ENCODE data around the gene EMC8. TPM values are rescaled to one million over a fixed set of nuclear protein-coding genes. Genes with fewer than 3 reads are reported as not detected.

The EMC8 gene
- 22.8 and 26.3 TPM in 2 replicates for total RNA-seq

DNA sequence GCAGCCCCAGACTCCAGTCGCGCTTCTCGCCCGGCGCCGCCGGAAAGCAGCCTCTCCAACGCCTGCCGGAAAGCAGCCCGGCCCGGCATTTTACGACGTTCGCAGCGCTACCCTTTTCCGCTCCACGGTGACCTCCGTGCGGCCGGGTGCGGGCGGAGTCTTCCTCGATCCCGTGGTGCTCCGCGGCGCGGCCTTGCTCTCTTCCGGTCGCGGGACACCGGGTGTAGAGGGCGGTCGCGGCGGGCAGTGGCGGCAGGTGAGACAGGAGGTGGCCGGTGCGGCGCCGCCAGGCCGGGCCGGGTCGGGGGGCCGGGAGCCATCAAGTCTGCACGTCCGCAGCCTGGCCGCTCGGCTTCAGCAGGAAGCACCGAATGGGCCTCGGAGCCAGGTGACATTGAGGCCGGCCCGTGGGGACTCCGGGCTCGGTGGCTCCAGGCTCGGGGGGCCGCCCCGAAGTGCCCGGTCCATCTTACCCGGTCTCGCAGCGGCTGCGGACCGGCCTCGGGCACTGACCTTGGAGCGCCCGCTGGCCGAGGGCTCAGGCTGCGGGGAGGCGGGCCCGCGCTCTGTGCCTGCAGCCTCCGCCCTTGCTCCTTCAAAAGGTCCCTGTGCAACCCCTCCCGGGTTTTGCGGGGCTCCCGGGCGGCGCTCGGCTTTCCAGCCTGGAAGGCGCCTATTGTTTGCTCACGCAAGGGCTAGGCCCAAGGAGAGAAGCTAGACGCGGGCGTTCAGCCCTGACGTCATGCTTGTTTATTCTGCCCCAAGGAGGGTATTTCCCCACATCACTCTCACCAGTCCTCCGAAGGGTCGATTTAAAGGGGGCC, at the start of gene EMC8, which contains the start of gene COX4I1:
EMC8 (minus strand) TSS at position 48 of the 824 bp plus-strand sequence. CDS start 249 bp downstream, outside the sequence.
COX4I1 (plus strand) TSS at position 199 of the 824 bp plus-strand sequence. CDS start 1,511 bp downstream, outside the sequence.
- Histone ChIP-seq H3K36me3 (ENCODE audit: control insufficient read depth, insufficient read depth, low read length) (peaks cover 27% of the 10 kb centered on the region), H3K27me3 (ENCODE audit: control insufficient read depth, insufficient read depth, low read length) (no peaks in the 10 kb centered on the region), H3K4me3 (ENCODE audit: low read depth, low read length) (peak within 1 kb of the TSS; percentile 97)
- TF ChIP-seq, protein P1, sequence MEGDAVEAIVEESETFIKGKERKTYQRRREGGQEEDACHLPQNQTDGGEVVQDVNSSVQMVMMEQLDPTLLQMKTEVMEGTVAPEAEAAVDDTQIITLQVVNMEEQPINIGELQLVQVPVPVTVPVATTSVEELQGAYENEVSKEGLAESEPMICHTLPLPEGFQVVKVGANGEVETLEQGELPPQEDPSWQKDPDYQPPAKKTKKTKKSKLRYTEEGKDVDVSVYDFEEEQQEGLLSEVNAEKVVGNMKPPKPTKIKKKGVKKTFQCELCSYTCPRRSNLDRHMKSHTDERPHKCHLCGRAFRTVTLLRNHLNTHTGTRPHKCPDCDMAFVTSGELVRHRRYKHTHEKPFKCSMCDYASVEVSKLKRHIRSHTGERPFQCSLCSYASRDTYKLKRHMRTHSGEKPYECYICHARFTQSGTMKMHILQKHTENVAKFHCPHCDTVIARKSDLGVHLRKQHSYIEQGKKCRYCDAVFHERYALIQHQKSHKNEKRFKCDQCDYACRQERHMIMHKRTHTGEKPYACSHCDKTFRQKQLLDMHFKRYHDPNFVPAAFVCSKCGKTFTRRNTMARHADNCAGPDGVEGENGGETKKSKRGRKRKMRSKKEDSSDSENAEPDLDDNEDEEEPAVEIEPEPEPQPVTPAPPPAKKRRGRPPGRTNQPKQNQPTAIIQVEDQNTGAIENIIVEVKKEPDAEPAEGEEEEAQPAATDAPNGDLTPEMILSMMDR (IDR thresholded peaks at IDR 0.05; ENCODE audit: insufficient read depth, low read length, severe bottlenecking): no peak
- DNase-seq (ENCODE audit: low read depth) (peak; percentile 76), FAIRE-seq (no peak)

DNA sequence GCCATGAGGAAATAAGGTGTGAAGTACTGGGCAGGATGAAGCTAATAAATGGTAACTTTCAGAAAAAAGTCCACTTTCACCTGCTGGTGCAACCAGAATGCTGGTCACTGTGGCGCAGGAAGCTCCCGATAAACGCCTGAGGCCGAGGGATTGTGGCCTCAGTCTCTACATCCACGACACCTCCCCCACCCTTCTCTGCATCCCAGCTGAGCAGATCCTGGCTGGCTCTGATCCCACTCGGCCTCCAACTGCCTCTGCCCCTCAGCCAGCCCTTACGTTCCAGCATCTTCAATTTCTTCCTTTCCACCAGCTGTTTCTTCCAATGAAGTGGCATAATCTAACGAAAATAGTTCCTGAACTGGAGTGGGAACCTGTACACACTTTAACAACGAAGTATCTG, 49.6 kb upstream of the EMC8 start:
- FAIRE-seq: no peak
- no peak for DNase-seq (ENCODE audit: low read depth)
- Histone ChIP-seq H3K27me3 (ENCODE audit: control insufficient read depth, insufficient read depth, low read length) (peaks cover 5% of the 10 kb centered on the region), H3K4me3 (ENCODE audit: low read depth, low read length) (no peak overlapping the region), H3K36me3 (ENCODE audit: control insufficient read depth, insufficient read depth, low read length) (no peaks in the 10 kb centered on the region)
- TF ChIP-seq, protein P1 (IDR thresholded peaks at IDR 0.05; ENCODE audit: insufficient read depth, low read length, severe bottlenecking): no peak

DNA sequence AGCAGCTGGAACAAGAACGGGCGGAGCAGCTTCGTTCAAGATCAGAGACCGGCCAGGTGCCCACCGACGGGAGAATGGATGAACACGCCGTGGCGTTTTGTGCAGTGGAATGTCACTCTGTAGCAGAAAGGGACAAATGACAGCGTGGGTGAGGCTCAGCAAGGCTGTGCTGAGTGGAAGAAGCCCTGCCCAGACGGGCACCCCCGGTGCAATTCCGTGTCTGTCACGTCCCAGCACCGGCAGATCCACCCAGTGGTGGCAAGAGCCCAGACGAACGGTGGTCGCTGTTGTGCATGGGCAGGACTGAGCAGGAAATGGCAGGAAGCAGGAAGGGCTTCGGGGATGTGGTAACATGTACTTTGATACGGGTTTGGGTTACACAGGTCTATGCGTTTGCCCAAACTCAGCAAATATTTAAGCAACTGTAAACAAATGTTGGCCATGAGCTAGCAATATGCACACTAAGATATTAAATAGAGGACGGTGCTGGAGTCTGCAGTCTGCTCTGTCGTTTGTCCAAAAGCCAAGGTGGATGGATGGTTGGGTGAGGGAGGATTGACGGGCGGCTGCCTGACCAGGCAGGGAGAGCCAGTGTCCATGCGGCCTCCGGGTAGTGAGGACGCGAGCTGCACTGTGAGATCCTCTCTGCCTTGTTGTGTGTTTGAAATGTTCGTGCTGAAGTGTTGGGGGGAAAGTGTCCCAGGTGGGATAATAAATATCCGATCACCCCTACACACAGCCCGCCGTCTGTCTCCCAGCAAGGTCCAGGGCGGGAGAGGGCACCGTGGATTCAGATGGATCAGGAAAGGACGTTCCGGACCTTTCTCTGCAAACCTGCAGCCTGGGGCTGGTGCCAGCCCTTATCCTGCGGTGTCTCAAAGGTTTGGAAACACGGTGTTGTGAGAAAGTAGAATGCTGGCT, 48.6 kb upstream of the EMC8 start:
- FAIRE-seq (no peak), DNase-seq (ENCODE audit: low read depth) (peak; percentile 12)
- H3K4me3 ChIP-seq (ENCODE audit: low read depth, low read length): no peak overlapping the region
- TF ChIP-seq, protein P1 (IDR thresholded peaks at IDR 0.05; ENCODE audit: insufficient read depth, low read length, severe bottlenecking): no peak
- peaks cover 5% of the 10 kb centered on the region for H3K27me3 ChIP-seq (ENCODE audit: control insufficient read depth, insufficient read depth, low read length)
- no peaks in the 10 kb centered on the region for H3K36me3 ChIP-seq (ENCODE audit: control insufficient read depth, insufficient read depth, low read length)

DNA sequence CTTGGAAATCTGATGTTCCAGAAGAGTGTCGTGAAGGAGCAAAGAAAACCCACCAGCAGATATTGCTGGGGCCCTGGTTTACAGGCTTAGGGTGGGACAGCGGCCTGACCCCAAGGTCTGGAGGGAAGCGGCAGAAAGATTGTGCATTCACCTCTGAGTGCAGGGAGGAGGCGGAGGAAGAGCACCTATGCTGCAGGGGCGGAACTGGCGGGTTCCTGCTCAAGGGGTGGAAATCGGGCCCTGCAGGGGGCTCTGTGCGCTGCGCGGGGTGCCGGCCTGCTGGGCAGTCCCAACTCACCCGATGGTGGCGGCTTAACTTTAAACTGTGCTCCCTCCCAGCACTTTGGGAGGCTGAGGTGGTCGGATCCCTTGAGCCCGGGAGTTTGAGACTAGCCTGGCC, 47.7 kb upstream of the EMC8 start:
- FAIRE-seq: no peak

DNA sequence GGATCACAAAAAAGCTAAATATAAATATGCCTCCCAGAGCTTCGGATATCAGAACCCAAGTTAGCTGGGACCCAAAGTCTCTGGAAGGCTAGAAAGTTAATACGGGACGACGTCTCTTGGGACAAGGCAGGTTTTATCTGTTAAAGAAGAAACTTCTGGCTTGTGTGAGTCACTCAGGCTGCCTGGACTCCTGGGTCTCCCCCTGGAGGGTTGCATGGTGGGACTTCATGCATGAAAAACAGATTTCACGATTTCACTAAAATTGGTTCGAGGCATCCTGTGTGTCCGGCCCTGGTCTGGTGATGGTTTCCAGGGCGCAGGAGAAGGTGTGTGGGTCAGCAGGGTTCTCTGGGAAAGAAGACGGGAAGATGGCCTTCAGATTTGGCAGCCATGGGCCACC, 47.1 kb upstream of the EMC8 start:
- Histone ChIP-seq H3K36me3 (ENCODE audit: control insufficient read depth, insufficient read depth, low read length) (no peaks in the 10 kb centered on the region), H3K4me3 (ENCODE audit: low read depth, low read length) (no peak overlapping the region), H3K27me3 (ENCODE audit: control insufficient read depth, insufficient read depth, low read length) (peaks cover 5% of the 10 kb centered on the region)
- TF ChIP-seq, protein P1 (IDR thresholded peaks at IDR 0.05; ENCODE audit: insufficient read depth, low read length, severe bottlenecking): no peak
- no peak for DNase-seq (ENCODE audit: low read depth)
- FAIRE-seq: no peak

More for the DNA sequence above, 47.7 kb upstream of the EMC8 start:
- no peaks in the 10 kb centered on the region for H3K36me3 ChIP-seq (ENCODE audit: control insufficient read depth, insufficient read depth, low read length)
- H3K27me3 ChIP-seq (ENCODE audit: control insufficient read depth, insufficient read depth, low read length): peaks cover 5% of the 10 kb centered on the region
- no peak overlapping the region for H3K4me3 ChIP-seq (ENCODE audit: low read depth, low read length)
- no peak for DNase-seq (ENCODE audit: low read depth)
- TF ChIP-seq, protein P1 (IDR thresholded peaks at IDR 0.05; ENCODE audit: insufficient read depth, low read length, severe bottlenecking): no peak
